Measurements from ENCODE around the gene VPS36.
"Not testable (repeated sequence)": the region's sequence is repeated elsewhere in the genome, so short reads cannot be mapped to it uniquely, and the experiment has no call there.

DNA sequence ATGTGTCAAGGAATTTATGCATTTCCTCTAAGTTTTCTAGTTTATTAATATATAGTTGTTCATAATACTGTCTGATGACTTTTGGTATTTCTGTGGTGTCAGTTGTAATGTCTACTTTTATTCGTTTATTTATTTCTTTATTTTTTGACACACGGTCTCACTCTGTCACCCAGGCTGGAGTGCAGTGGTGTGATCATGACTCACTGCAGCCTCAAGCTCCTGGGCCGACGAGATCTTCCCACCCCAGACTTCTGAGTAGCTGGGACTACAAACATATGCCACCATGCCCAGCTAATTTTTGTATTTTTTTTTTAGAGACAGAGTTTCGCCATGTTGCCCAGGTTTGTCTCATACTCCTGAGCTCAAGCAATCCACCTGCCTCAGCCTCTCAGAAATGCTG lies 43.8 kb upstream of the VPS36 start:
- TF ChIP-seq POLR2A (IDR thresholded peaks at IDR 0.05; ENCODE audit: low read depth); POLR2AphosphoS5 (IDR thresholded peaks at IDR 0.05); EP300 (IDR thresholded peaks at IDR 0.05): not testable (repeated sequence)
- TF ChIP-seq, protein P1, sequence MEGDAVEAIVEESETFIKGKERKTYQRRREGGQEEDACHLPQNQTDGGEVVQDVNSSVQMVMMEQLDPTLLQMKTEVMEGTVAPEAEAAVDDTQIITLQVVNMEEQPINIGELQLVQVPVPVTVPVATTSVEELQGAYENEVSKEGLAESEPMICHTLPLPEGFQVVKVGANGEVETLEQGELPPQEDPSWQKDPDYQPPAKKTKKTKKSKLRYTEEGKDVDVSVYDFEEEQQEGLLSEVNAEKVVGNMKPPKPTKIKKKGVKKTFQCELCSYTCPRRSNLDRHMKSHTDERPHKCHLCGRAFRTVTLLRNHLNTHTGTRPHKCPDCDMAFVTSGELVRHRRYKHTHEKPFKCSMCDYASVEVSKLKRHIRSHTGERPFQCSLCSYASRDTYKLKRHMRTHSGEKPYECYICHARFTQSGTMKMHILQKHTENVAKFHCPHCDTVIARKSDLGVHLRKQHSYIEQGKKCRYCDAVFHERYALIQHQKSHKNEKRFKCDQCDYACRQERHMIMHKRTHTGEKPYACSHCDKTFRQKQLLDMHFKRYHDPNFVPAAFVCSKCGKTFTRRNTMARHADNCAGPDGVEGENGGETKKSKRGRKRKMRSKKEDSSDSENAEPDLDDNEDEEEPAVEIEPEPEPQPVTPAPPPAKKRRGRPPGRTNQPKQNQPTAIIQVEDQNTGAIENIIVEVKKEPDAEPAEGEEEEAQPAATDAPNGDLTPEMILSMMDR (IDR thresholded peaks at IDR 0.05) = not testable (repeated sequence)
